GM18505 (cell line): ENCODE data around the gene MYO1H.
"Not testable (repeated sequence)": the region's sequence is repeated elsewhere in the genome, so short reads cannot be mapped to it uniquely, and the experiment has no call there.

Source experiments
- ATAC-seq: cut with Tn5 transposase; IDR thresholded peaks from one replicate; pipeline ENCODE4 v1.9.1; 2021; ENCODE audit not compliant: unreplicated experiment
- POLR2A ChIP-seq: IDR thresholded peaks from 4 replicates; pipeline ENCODE4 v1.6.1; 2011; ENCODE audit warnings: borderline replicate concordance; ENCODE audit not compliant: insufficient read depth, insufficient read length; ENCODE audit errors: extremely low read depth

Gene MYO1H

GRCh38 chr12:109359131-109359690, 11.5 kb downstream of the MYO1H start:
- no peak for TF ChIP-seq POLR2A
- no peak for ATAC-seq

- no peak for ATAC-seq
- TF ChIP-seq POLR2A = no peak
Measured at GRCh38 chr12:109369831-109370230, 22.1 kb downstream of the MYO1H start.

GRCh38 chr12:109377139-109377685, 29.5 kb downstream of the MYO1H start:
- no peak for TF ChIP-seq POLR2A
- no peak for ATAC-seq

GRCh38 chr12:109378569-109378968, 30.9 kb downstream of the MYO1H start:
- ATAC-seq = no peak
- TF ChIP-seq POLR2A = no peak

DNA sequence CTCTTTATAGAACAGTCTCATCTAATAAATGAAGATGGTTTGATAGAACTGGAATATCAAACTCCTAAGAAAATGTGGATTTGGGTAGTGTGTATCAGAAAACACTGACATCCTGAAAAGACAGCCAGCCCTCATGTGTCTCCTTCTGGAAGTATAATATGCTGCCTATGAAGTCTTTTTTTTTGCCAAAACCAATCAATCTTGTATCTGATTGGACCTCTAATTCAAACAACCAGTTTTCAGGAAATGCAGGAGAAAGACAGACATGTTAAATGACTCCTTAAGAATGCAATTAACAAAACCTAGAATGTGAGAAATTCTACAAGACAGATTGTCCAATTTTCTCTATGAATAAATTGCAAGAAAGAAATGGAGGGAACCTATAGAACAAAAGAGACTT, 34.3 kb downstream of the MYO1H start:
- ATAC-seq = no peak
- TF ChIP-seq POLR2A = no peak

DNA sequence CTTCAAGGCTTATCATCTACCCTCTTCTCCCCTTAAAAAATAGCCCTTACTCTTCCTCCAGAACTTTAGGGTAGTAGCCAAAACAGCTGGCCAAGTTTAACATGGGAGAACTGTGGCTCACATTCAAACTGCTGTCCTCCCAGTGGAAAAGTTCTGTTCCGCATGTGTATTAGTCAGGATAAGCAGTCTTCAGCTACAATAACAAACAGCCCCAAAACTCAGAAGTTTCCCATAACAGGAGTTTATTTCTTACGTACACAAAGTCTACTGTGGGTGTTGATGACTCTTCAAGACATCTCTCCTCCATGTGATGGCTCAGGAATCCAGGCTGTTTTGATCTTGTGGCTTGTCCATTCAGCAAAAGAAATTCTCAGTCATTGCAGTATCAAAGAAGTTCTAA, 35.5 kb downstream of the MYO1H start:
- no peak for ATAC-seq
- no peak for TF ChIP-seq POLR2A

DNA sequence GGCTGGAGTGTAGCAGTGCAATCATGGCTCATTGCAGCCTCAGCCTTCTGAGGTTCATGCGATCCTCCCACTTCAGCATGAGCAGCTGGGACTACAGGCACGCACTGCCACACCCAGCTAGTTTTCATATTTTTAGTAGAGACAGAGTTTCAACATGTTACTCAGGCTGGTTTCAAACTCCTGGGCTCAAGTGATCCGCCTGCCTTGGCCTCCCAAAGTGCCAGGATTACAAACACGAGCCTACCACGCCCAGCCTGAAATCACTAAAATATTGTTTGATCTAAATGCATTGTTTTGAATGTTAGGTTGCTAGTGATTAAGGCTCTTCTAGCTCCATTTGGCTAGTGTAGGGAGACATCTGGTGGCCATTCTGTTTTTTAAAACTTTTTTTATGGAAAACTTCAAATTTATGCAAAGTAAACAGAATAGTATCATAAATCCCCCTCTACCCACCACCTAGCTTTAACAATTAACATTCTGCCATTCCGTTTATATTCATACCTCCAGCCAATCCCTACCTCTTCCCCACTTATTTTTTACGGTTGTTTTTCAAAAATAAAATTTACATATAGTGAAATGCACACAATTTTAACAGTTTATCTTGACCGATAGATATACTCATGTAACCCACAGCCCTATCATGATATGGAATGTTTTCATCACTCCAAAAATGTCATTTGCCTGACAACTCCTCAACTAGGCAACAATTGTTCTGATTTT, 37.8 kb downstream of the MYO1H start:
- no peak for TF ChIP-seq POLR2A

GRCh38 chr12:109386059-109386433, 38.3 kb downstream of the MYO1H start:
- no peak for TF ChIP-seq POLR2A
- ATAC-seq = no peak

More for the DNA sequence above, 37.8 kb downstream of the MYO1H start:
- no peak for ATAC-seq

GRCh38 chr12:109387425-109388166, 39.9 kb downstream of the MYO1H start:
- no peak for ATAC-seq
- TF ChIP-seq POLR2A = no peak

DNA sequence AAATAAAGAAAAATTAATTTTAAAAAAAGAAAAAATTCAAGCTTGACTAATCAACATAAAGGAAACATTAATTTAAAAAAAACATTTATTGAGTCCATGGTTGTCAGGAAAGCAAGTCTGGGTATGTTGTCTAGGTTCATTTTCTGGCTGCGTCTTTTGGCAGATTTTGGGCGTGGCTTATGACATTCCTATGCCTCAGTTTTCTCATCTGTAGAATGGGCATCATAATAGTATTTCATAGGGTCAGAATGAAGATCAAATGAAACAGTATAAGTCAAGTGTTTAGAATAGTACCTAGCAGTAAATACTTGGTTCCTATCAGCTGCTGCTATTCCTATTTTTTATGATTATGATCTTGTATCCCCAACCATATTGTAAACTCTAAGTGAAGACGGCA, 40.5 kb downstream of the MYO1H start:
- no peak for TF ChIP-seq POLR2A
- ATAC-seq = no peak

- TF ChIP-seq POLR2A = no peak
- no peak for ATAC-seq
Measured at GRCh38 chr12:109389146-109389545, 41.4 kb downstream of the MYO1H start.

GRCh38 chr12:109393437-109394345, 46.0 kb downstream of the MYO1H start:
- no peak for ATAC-seq
- no peak for TF ChIP-seq POLR2A

- no peak for TF ChIP-seq POLR2A
- no peak for ATAC-seq
Measured at GRCh38 chr12:109394891-109395290, 47.2 kb downstream of the MYO1H start.

GRCh38 chr12:109404841-109405240, 57.1 kb downstream of the MYO1H start:
- ATAC-seq = not testable (repeated sequence)

- not testable (repeated sequence) for ATAC-seq
Measured at GRCh38 chr12:109406147-109406546, 58.4 kb downstream of the MYO1H start.
